G401 (cell line): ENCODE results near the gene SCAANT1. TPM values are rescaled to one million over a fixed set of nuclear protein-coding genes. Genes with fewer than 3 reads are reported as not detected.
A peak's percentile ranks its signal among the peaks of the same experiment; 100 is the strongest.

Experiments used
- DNase-seq: peaks from one replicate; pipeline ENCODE4 v3.0.0-alpha.2; 2015; ENCODE audit warnings: low spot score
- in situ Hi-C: cut with HindIII; loops from 2 replicates; pipeline ENCODE4 v1.10.0; 2016; ENCODE audit warnings: low sequenced_read_pairs, mixed read lengths
- total RNA-seq: library from RNA; depleted of rRNA; stranded (reverse); fragments of >200 nt; shearing (Covaris generic); gene quantifications from 2 replicates; pipeline ENCODE4 v1.2.3, GENCODE V29; 2014; rRNA removed

Gene SCAANT1
- not detected in 2 replicates for total RNA-seq

- peak; percentile 74 for DNase-seq
- in situ Hi-C loops, result no loop called here
Observed at GRCh38 chr3:63911873-63912767, at the start of gene SCAANT1. Gene SCAANT1 (minus strand): TSS chr3:63912383.

GRCh38 chr3:63961891-63962290 lies 49.7 kb upstream of the SCAANT1 start:
- DNase-seq, result peak; percentile 81
- in situ Hi-C loops, result no loop called here

GRCh38 chr3:63960048-63960711 lies 48.0 kb upstream of the SCAANT1 start:
- in situ Hi-C loops, result no loop called here
- peak; percentile 74 for DNase-seq

- DNase-seq, result no peak
- in situ Hi-C loops, result no loop called here
Observed at GRCh38 chr3:63959146-63959545, 47.0 kb upstream of the SCAANT1 start.

GRCh38 chr3:63955830-63956545 lies 43.8 kb upstream of the SCAANT1 start:
- in situ Hi-C loops, result no loop called here
- no peak for DNase-seq

GRCh38 chr3:63955036-63955650 lies 43.0 kb upstream of the SCAANT1 start:
- no peak for DNase-seq
- in situ Hi-C loops, result no loop called here

- in situ Hi-C loops, result no loop called here
- DNase-seq, result no peak
Observed at GRCh38 chr3:63954182-63954581, 42.0 kb upstream of the SCAANT1 start.

- in situ Hi-C loops, result no loop called here
- DNase-seq, result no peak
Observed at GRCh38 chr3:63952248-63952594, 40.0 kb upstream of the SCAANT1 start.

GRCh38 chr3:63951492-63952247 lies 39.5 kb upstream of the SCAANT1 start:
- in situ Hi-C loops, result no loop called here
- no peak for DNase-seq

- no peak for DNase-seq
- in situ Hi-C loops, result no loop called here
Observed at GRCh38 chr3:63950698-63951097, 38.5 kb upstream of the SCAANT1 start.

GRCh38 chr3:63949005-63949404 lies 36.8 kb upstream of the SCAANT1 start:
- no peak for DNase-seq
- in situ Hi-C loops, result no loop called here

GRCh38 chr3:63947594-63947993 lies 35.4 kb upstream of the SCAANT1 start:
- DNase-seq, result no peak
- in situ Hi-C loops, result no loop called here

GRCh38 chr3:63946753-63947152 lies 34.6 kb upstream of the SCAANT1 start:
- no peak for DNase-seq
- in situ Hi-C loops, result no loop called here

- DNase-seq, result no peak
- in situ Hi-C loops, result no loop called here
Observed at GRCh38 chr3:63945558-63946096, 33.4 kb upstream of the SCAANT1 start.

GRCh38 chr3:63943678-63944077 lies 31.5 kb upstream of the SCAANT1 start:
- in situ Hi-C loops, result no loop called here
- DNase-seq, result no peak

- in situ Hi-C loops, result no loop called here
- no peak for DNase-seq
Observed at GRCh38 chr3:63942528-63942927, 30.3 kb upstream of the SCAANT1 start.

- in situ Hi-C loops, result no loop called here
- DNase-seq, result no peak
Observed at GRCh38 chr3:63940389-63940757, 28.2 kb upstream of the SCAANT1 start.
